ENCODE measurements around the gene RAI1.

The RAI1 gene

GRCh38 chr17:17849845-17850373, 168.7 kb downstream of the RAI1 start:
- DNase-seq = no peak

- DNase-seq = no peak
These were observed 170.1 kb downstream of the RAI1 start for GRCh38 chr17:17851103-17852002.

- DNase-seq = no peak
These were observed 171.7 kb downstream of the RAI1 start for GRCh38 chr17:17852930-17853329.

DNA sequence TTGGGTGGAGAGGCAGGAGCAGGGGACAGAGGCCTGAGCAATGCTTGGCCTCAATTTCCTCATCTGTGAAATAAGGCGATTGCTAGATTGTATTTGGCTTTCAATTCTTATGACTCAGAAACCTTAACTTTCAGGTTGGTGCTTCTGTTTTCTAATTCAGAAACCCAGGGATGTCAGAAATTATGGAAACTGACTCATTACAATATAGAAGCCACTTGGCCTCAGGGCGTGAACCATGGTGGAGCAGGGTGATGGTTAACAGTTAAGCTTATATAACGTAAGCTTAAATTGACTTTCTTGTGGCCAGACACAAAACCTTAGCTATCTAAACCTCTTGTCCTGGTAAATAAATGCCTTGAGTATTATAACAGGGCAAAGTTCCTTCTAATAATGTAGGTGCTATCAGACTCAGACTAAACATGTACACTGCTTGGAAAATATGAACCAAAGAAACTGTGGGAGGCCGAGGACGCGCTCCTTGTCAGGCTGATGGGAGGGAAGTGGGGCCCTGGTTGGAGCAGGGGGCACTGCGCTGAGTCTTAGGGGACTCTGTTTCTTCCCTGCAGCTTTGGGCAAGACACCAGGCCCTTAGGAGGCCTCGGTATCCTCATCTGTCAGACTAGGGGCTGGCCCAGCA, 172.7 kb downstream of the RAI1 start:
- DNase-seq = no peak

- DNase-seq = no peak
These were observed 174.7 kb downstream of the RAI1 start for GRCh38 chr17:17855976-17856375.

GRCh38 chr17:17856386-17856785, 175.1 kb downstream of the RAI1 start:
- no peak for DNase-seq

GRCh38 chr17:17857496-17857895, 176.2 kb downstream of the RAI1 start:
- DNase-seq = no peak

DNA sequence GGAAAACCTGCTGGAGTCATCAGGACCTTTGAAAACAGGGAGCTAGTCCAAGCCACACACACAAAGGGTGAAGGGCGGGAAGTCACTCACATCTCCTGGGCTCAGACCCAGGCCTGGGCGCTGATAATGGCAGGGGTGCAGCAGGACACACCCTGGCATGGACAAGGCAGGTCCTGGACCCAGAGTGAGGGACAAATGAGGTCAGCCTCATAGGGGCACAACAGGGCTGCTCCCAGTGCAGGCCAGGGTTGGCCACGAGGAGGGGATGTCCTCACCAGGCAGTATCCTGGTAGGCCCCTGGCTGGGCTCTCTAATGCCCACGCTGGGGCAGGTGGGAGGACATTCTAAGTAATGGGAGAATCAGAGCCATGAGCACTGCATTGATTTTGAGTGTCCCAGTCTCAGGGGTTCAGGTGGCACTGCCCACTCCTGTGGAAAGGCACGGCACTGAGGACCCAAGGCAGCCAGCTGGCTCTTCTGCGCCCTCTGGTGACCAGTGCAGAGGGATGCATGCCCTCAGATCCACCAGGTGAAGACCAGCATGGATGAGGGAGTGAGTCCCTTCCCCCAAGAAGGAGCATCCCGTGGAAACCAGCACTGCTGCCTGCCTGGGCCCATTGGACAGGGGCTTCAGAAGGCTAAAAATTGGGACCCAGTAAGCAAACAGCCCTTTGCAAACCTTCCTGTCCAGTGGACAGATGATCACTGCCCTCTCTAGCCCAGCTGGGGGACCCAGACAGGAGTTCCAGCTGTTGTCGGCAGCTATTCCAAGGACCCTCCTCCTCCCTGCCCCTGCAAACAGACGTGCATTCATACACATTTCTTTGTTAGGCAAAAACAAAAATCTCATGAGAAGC, 178.9 kb downstream of the RAI1 start:
- DNase-seq = peak; percentile 68

DNA sequence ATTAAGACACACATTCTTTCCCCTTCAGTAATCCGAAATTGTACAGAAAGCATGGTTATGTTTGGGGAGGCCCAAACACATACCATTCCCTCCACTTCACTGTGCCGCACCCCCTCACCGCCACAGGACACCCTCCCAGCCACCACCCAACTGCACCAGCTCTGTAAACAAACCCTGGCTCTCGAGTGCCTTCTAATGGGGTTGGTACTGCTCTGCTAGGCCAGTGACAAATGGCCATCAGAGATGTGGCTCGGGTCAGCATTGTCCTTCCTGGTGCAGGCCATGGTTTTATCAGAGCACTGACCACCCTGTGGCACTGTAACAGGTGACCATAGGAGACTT, 179.5 kb downstream of the RAI1 start:
- no peak for DNase-seq

Measured in left hindlimb (tissue), 1 donor.